HG02970 (cell line): ENCODE results near the gene BRD3OS.

Experiments used
- ATAC-seq: cut with Tn5 transposase; IDR thresholded peaks from one replicate; pipeline ENCODE4 v1.9.1; 2021; ENCODE audit warnings: mild to moderate bottlenecking, moderate library complexity, moderate number of reproducible peaks; ENCODE audit not compliant: unreplicated experiment, low FRiP score

Gene BRD3OS

GRCh38 chr9:134031783-134032182, 6.5 kb downstream of the BRD3OS start:
- ATAC-seq = no peak

GRCh38 chr9:134032456-134033222, 7.4 kb downstream of the BRD3OS start:
- ATAC-seq = no peak

GRCh38 chr9:134033516-134034214, 8.4 kb downstream of the BRD3OS start:
- ATAC-seq = no peak

- no peak for ATAC-seq
Measured at GRCh38 chr9:134034215-134035040, 9.1 kb downstream of the BRD3OS start.

- no peak for ATAC-seq
Measured at GRCh38 chr9:134035041-134036039, 10.1 kb downstream of the BRD3OS start.

- no peak for ATAC-seq
Measured at GRCh38 chr9:134036130-134036529, 10.8 kb downstream of the BRD3OS start.

GRCh38 chr9:134037641-134038040, 12.4 kb downstream of the BRD3OS start:
- no peak for ATAC-seq

GRCh38 chr9:134039386-134040175, 14.3 kb downstream of the BRD3OS start:
- ATAC-seq = no peak

GRCh38 chr9:134040176-134040565, 14.9 kb downstream of the BRD3OS start:
- ATAC-seq = no peak

- no peak for ATAC-seq
Measured at GRCh38 chr9:134040781-134041648, 15.7 kb downstream of the BRD3OS start.

- ATAC-seq = no peak
Measured at GRCh38 chr9:134041649-134041962, 16.3 kb downstream of the BRD3OS start.

- no peak for ATAC-seq
Measured at GRCh38 chr9:134043531-134043988, 18.3 kb downstream of the BRD3OS start.

GRCh38 chr9:134044944-134045343, 19.7 kb downstream of the BRD3OS start:
- ATAC-seq = no peak

GRCh38 chr9:134045841-134046544, 20.7 kb downstream of the BRD3OS start:
- no peak for ATAC-seq

GRCh38 chr9:134046894-134047681, 21.8 kb downstream of the BRD3OS start:
- ATAC-seq = no peak

- ATAC-seq = no peak
Measured at GRCh38 chr9:134047868-134048581, 22.7 kb downstream of the BRD3OS start.
